Pancreas (tissue), 10 donors: ENCODE results near the gene PARP3. TPM values are rescaled to one million over a fixed set of nuclear protein-coding genes. Genes with fewer than 3 reads are reported as not detected.
A peak's percentile ranks its signal among the peaks of the same experiment; 100 is the strongest.
"Not testable (repeated sequence)": the region's sequence is repeated elsewhere in the genome, so short reads cannot be mapped to it uniquely, and the experiment has no call there.

Source experiments
- ATAC-seq, 4 donors: fragments of 200-7000 bp; cut with Tn5 transposase; one replicate each; pipeline versions ENCODE4 v1.8.0 to v1.9.1; 2020; ENCODE audit warnings: mild to moderate bottlenecking in 4 of 4, moderate library complexity in 4 of 4
- DNase-seq, 6 donors: peaks; one replicate each; pipeline ENCODE4 v3.0.0-alpha.2; 2020
- FAIRE-seq: peaks from 2 replicates; lab custom pipeline; 2012; peaks lifted over from hg19 to GRCh38; lab: Jason Lieb, UNC
- H3K27ac ChIP-seq, 4 donors: fragments of 200-600 bp; sonication (generic); 1 replicate in 3 of 4; 2 replicates in 1 of 4; pipeline versions ENCODE4 v1.5.0 to v1.8.0; 2020
- H3K27me3 ChIP-seq, 4 donors: fragments of 200-600 bp; one replicate each; pipeline ENCODE4 v1.8.0; 2021
- H3K36me3 ChIP-seq, 3 donors: fragments of 200-600 bp; sonication (generic) in 1 of 3; one replicate each; pipeline versions ENCODE4 v1.5.0 to v1.8.0; 2020 to 2021
- H3K4me1 ChIP-seq, 3 donors: fragments of 200-600 bp; one replicate each; pipeline ENCODE4 v1.8.0; 2021
- H3K4me3 ChIP-seq, 4 donors: fragments of 200-600 bp; sonication (generic) in 2 of 4; one replicate each; pipeline versions ENCODE4 v1.5.0 to v1.8.0; 2020 to 2021
- H3K9me3 ChIP-seq, 4 donors: fragments of 200-600 bp; one replicate each; pipeline ENCODE4 v1.8.0; 2021
- WGBS, 2 donors: extraction: QIAGEN DNeasy Blood & Tissue Kit; methylation state at CpG; one replicate each; pipeline ENCODE4 v1.1.7; 2013; 5-methylcytosine and 5-hydroxymethylcytosine counted together
- intact Hi-C, 3 donors: fragments of 100-400 bp; cut with DNase I; formaldehyde crosslinking; loops; one replicate each; pipeline versions ENCODE4 v1.11.1 to v1.14.2; 2022
- polyA plus RNA-seq, 2 donors: library from polyadenylated mRNA; stranded (reverse); fragments of 200-250 nt; gene quantifications; one replicate each; pipeline ENCODE4 v1.2.3, GENCODE V29; 2013
- total RNA-seq, 6 donors: library from RNA; stranded (reverse); fragmentation: NEBNext Ultra II Directional in 4 of 6; extraction: Animal tissue kit (Norgen Biotek cat#: 25700) in 4 of 6; gene quantifications; one replicate each; pipeline versions ENCODE4 v1.2.1 to v1.2.4, GENCODE V29; 2021 to 2023
- TF ChIP-seq, protein P1 (sequence below), 4 donors: fragments of 200-600 bp; sonication (generic) in 3 of 4; IDR thresholded peaks; one replicate each; pipeline versions ENCODE4 v1.5.0 to v1.8.0; 2021; ENCODE audit warnings: antibody characterized with exemption in 4 of 4
- donor health status: healthy with polysubstance abuse.
- donor health status: DM: no; HTN: no; CAD: no; lungs with moderate emphysema.
- donor health status: DM: no; HTN: no; CAD: no.
- donor health status: control.
- donor health status: control.
- donor health status: Bipolar disorder and iron deficiency.
- donor health status: DM: yes; HTN: yes; CAD: no.
- donor health status: DM: no; HTN: no; CAD: no.
- donor health status: DM: no; HTN: no; CAD: no.
- donor health status: DM: yes; HTN: yes; CAD: no.

PARP3 gene
- total and polyA plus RNA-seq, 8 donors = 2.1 to 8.3 (median 5.2) TPM

DNA sequence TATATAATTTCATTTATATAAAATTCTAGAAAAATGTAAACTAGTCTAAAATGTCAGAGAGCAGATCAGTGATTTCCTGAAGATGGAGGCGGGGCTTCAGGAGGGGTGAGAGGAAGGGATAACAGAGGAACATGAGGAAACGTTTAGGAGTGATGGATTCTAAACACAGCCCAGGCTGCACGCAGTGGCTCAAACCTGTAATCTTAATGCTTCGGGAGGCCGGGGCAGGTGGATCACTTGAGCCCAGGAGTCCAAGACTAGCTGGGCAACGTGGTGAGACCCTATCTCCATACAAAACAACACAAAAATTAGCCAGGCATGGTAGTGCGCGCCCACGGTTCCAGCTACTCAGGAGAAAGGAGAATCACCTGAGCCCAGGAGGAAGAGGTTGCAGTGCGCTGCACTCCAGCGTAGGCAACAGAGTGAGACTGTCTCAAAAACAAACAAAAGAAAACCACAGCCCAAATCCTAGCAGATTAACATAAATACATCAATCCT, 21.0 kb upstream of the PARP3 start:
- DNase-seq (no peak), FAIRE-seq (no peak), ATAC-seq (no peak)
- WGBS, 2 donors = 64 to 74% methylated on average over 11 of the region's 11 CpGs
- intact Hi-C loops = no loop called here
- Histone ChIP-seq H3K36me3 (no peaks in the 10 kb centered on the region), H3K4me1 (no peaks in the 10 kb centered on the region), H3K27me3 (no peaks in the 10 kb centered on the region), H3K27ac (no peak overlapping the region), H3K4me3 (no peak overlapping the region), H3K9me3 (no peaks in the 10 kb centered on the region)
- TF ChIP-seq, protein P1, sequence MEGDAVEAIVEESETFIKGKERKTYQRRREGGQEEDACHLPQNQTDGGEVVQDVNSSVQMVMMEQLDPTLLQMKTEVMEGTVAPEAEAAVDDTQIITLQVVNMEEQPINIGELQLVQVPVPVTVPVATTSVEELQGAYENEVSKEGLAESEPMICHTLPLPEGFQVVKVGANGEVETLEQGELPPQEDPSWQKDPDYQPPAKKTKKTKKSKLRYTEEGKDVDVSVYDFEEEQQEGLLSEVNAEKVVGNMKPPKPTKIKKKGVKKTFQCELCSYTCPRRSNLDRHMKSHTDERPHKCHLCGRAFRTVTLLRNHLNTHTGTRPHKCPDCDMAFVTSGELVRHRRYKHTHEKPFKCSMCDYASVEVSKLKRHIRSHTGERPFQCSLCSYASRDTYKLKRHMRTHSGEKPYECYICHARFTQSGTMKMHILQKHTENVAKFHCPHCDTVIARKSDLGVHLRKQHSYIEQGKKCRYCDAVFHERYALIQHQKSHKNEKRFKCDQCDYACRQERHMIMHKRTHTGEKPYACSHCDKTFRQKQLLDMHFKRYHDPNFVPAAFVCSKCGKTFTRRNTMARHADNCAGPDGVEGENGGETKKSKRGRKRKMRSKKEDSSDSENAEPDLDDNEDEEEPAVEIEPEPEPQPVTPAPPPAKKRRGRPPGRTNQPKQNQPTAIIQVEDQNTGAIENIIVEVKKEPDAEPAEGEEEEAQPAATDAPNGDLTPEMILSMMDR (IDR thresholded peaks at IDR 0.05) = no peak

DNA sequence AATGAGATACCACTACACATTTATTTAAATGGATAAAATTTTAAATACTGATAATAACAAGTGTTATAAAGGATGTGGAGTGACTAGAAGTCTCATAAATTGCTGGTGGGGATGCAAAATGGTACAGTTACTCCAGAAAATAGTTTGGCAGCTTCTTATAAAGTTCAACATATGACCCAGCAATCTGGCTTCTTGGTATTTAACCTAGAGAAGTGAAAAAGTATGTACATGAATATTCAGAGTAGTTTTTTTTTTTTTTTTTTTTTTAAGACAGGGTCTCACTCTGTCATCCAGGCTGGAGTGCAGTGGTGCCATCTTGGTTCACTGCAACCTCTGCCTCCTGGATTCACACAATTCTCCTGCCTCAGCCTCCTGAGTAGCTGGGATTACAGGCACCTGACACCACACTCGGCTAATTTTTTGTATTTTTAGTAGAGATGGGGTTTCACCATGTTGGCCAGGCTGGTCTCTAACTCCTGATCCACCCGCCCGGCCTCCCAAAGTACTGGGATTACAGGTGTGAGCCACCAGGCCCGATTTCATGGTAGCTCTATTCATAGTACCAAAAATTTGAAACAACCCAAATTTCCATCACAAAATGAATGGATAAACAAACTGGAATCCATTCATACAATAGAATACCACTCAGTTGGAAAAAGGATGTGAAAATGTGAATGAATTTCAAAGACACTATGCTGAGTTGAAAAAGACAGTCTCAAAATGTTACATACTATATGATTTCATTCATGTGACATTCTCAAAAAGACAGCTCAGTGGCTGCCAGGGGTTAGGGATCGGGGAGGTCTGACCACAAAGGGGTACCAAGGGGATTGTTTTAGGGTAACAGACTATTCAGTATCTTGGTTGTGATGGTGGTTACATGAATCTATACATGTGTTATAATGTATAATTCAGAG, 14.8 kb upstream of the PARP3 start:
- Histone ChIP-seq H3K4me3 (no peak overlapping the region), H3K27me3 (no peaks in the 10 kb centered on the region), H3K4me1 (no peaks in the 10 kb centered on the region), H3K27ac (no peak overlapping the region), H3K36me3 (no peaks in the 10 kb centered on the region), H3K9me3 (no peaks in the 10 kb centered on the region)
- TF ChIP-seq, protein P1 (IDR thresholded peaks at IDR 0.05) = no peak
- 79 to 86% methylated on average over 5 of the region's 5 CpGs for WGBS, 2 donors
- intact Hi-C loops = no loop called here
- FAIRE-seq = no peak
- ATAC-seq = no peak
- no peak for DNase-seq

DNA sequence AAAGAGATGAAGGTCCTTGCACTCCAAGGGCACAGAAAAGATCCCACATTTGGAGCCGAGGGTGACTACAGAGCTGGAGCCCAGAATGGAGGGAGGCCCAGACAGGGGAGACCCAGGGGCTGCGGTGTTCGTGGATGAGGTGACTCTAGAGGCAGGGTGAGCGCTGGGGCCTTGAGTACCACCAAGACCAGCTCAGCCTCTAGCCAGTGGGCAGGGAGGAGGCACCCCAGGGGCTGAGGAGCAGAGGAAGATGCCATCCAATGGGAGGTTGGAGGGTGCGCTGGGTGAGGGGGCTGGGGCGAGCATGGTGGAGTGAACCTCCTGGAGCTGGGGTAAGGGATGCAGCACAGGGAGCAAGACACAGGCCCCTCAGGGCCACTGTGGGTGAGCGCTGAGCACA, 13.7 kb upstream of the PARP3 start:
- Histone ChIP-seq H3K36me3 (peaks cover 0 to 9% (median 0%) of the 10 kb centered on the region in 3 donors), H3K4me3 (no peak overlapping the region), H3K9me3 (no peaks in the 10 kb centered on the region), H3K27me3 (no peaks in the 10 kb centered on the region), H3K4me1 (no peaks in the 10 kb centered on the region), H3K27ac (no peak overlapping the region)
- WGBS, 2 donors = 82 to 94% methylated on average over 6 to 7 of the region's 7 CpGs
- TF ChIP-seq, protein P1 (IDR thresholded peaks at IDR 0.05) = no peak
- intact Hi-C loops = no loop called here
- no peak for FAIRE-seq
- no peak for DNase-seq
- ATAC-seq = no peak

DNA sequence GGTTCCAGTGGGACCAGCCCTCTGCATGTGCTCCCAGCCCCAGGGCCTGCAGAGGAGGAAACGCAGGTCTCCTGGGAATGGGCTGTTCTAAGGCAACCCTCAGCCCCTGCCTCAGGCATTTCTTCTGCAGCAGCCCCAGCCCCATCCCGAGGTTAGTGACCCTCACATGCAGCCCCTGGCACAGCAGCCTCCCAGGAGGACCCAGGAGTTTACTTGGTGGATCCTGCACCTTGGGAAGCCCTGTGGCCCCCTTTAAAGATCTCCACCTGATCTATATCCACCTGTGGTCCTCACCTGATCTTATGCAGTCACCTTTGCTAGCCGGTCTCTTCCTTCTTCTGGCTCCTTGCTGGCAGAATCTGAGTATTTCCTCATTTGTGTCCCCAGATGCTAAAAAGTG, 13.2 kb upstream of the PARP3 start:
- H3K4me3 ChIP-seq, intact Hi-C loops, ATAC-seq, FAIRE-seq, H3K4me1 ChIP-seq, H3K9me3 ChIP-seq, H3K27ac ChIP-seq, H3K27me3 ChIP-seq, DNase-seq: not testable (repeated sequence)
- WGBS, 2 donors = 72 to 79% methylated on average over 3 of the region's 3 CpGs
- peaks cover 0 to 13% (median 0%) of the 10 kb centered on the region in 3 donors for H3K36me3 ChIP-seq

DNA sequence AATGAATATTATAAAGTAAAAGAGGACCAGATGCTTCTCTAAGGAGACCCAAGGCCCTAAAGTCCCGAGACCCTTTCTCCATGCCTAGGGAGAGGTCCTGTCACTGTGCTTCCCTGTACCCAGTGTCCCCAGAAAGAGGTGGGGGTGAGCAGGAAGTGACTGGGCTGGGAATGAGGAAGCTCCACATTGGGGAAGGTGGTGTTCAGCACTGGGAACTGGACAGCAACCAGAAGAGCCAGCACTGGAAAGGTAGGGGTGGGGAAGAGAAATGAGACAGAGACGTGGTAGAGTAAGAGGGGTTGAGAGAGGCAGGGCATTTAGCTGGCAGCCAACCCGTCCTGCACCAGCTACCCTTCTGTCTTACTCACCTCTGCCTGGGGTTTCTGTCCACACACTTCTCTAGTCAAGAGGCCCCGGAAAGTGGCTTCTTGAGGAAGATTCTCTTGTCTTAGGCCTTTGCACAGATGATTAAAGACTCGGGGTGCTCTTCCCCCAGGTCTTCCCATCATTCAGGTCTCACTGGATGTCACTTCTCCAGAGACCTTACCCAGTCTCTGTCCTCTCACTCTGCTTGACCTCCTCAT, 12.7 kb upstream of the PARP3 start:
- ATAC-seq = peak in 1 of 4 donors; percentile 25
- Histone ChIP-seq H3K27me3 (no peaks in the 10 kb centered on the region), H3K4me3 (no peak overlapping the region), H3K27ac (no peak overlapping the region), H3K4me1 (no peaks in the 10 kb centered on the region), H3K36me3 (peaks cover 0 to 19% (median 0%) of the 10 kb centered on the region in 3 donors), H3K9me3 (no peaks in the 10 kb centered on the region)
- no peak for DNase-seq
- WGBS, 2 donors = 63 to 69% methylated on average over 5 of the region's 5 CpGs
- intact Hi-C loops = no loop called here
- FAIRE-seq = no peak
- TF ChIP-seq, protein P1 (IDR thresholded peaks at IDR 0.05) = no peak
